Measurements from ENCODE around the gene FER. TPM values are rescaled to one million over a fixed set of nuclear protein-coding genes. Genes with fewer than 3 reads are reported as not detected.

FER gene
- total RNA-seq, 1 experiment from 2014 or later = 22.1 TPM

DNA sequence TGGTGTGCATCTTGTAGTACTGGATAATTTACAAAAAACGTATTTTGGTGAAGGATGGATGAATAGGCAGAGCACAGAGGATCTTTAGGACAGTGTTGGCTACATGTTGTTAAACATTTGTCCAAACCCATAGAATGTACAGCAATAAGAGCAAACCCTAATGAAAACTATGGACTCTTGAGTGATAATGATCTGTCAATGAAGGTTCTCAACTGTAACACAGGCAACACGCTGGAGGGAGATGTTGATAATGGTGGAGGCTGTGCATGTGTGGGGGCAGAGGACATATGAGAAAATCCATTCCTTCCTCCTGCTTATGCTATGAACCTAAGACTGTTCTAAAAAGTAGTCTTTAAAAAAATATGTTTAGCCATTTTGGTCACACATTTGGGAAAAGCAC, 194.0 kb downstream of the FER start:
- DNase-seq (ENCODE audit: low read depth, low spot score) = no peak
- no peaks in the 10 kb centered on the region; the same call in 1 of the 2 replicates for H3K36me3 ChIP-seq (ENCODE audit: control insufficient read depth, insufficient read depth, low read length)
- in situ Hi-C loops (cut with HindIII; ENCODE audit: low pct_unique_long_range_greater_than_20kb, low sequenced_read_pairs) (no loop called here), intact Hi-C loops (cut with micrococcal nuclease; ENCODE audit: unreplicated experiment) (no loop called here)
- H3K27me3 ChIP-seq (ENCODE audit: control insufficient read depth, insufficient read depth, low read length) = no peaks in the 10 kb centered on the region
- ATAC-seq = no peak
- POLR2A ChIA-PET = no interaction called here
- no peak overlapping the region for H3K27ac ChIP-seq (ENCODE audit: low read length)
- no peaks in the 10 kb centered on the region for H3K9me3 ChIP-seq (ENCODE audit: control insufficient read depth, insufficient read depth, low read depth, low read length)
- no peaks in the 10 kb centered on the region for H3K4me1 ChIP-seq (ENCODE audit: control insufficient read depth, insufficient read depth, low read length)
- no TSS peak for BruUV-seq (replicated peaks)
- TF ChIP-seq TCF7L2 (IDR thresholded peaks at IDR 0.05; ENCODE audit: low read depth, low read length) (no peak), POLR2AphosphoS5 (IDR thresholded peaks at IDR 0.05; ENCODE audit: low read depth, low read length) (no peak)
- TF ChIP-seq, protein P1, sequence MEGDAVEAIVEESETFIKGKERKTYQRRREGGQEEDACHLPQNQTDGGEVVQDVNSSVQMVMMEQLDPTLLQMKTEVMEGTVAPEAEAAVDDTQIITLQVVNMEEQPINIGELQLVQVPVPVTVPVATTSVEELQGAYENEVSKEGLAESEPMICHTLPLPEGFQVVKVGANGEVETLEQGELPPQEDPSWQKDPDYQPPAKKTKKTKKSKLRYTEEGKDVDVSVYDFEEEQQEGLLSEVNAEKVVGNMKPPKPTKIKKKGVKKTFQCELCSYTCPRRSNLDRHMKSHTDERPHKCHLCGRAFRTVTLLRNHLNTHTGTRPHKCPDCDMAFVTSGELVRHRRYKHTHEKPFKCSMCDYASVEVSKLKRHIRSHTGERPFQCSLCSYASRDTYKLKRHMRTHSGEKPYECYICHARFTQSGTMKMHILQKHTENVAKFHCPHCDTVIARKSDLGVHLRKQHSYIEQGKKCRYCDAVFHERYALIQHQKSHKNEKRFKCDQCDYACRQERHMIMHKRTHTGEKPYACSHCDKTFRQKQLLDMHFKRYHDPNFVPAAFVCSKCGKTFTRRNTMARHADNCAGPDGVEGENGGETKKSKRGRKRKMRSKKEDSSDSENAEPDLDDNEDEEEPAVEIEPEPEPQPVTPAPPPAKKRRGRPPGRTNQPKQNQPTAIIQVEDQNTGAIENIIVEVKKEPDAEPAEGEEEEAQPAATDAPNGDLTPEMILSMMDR (IDR thresholded peaks at IDR 0.05) = no peak
- CTCF ChIA-PET = no interaction called here
- no peak overlapping the region for H3K4me3 ChIP-seq (ENCODE audit: low read depth in 2 of 2, low read length in 2 of 2)

DNA sequence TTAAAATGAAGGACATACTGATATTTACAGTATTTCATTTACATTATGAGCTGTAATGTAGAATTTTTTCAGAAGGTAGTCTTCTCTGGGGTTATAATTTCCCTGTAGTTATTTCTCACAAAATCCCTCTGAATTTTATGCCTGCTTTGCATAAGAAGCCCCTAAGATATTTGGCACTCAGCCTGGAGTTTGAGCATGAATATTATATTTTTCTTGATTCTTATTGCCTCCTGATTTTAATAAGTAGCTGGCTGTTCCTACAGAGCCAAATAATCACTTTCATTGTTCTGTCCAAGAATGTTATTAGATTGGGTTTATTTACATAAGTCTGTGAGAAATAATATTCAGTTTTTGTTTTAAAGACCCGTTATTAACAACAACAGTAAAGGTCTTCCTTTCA, 195.0 kb downstream of the FER start:
- BruUV-seq (replicated peaks) = no TSS peak
- DNase-seq (ENCODE audit: low read depth, low spot score) (no peak), ATAC-seq (no peak)
- in situ Hi-C loops (cut with HindIII; ENCODE audit: low pct_unique_long_range_greater_than_20kb, low sequenced_read_pairs) (no loop called here), intact Hi-C loops (cut with micrococcal nuclease; ENCODE audit: unreplicated experiment) (no loop called here)
- TF ChIP-seq, protein P1 (IDR thresholded peaks at IDR 0.05) = no peak
- TF ChIP-seq, protein P2, sequence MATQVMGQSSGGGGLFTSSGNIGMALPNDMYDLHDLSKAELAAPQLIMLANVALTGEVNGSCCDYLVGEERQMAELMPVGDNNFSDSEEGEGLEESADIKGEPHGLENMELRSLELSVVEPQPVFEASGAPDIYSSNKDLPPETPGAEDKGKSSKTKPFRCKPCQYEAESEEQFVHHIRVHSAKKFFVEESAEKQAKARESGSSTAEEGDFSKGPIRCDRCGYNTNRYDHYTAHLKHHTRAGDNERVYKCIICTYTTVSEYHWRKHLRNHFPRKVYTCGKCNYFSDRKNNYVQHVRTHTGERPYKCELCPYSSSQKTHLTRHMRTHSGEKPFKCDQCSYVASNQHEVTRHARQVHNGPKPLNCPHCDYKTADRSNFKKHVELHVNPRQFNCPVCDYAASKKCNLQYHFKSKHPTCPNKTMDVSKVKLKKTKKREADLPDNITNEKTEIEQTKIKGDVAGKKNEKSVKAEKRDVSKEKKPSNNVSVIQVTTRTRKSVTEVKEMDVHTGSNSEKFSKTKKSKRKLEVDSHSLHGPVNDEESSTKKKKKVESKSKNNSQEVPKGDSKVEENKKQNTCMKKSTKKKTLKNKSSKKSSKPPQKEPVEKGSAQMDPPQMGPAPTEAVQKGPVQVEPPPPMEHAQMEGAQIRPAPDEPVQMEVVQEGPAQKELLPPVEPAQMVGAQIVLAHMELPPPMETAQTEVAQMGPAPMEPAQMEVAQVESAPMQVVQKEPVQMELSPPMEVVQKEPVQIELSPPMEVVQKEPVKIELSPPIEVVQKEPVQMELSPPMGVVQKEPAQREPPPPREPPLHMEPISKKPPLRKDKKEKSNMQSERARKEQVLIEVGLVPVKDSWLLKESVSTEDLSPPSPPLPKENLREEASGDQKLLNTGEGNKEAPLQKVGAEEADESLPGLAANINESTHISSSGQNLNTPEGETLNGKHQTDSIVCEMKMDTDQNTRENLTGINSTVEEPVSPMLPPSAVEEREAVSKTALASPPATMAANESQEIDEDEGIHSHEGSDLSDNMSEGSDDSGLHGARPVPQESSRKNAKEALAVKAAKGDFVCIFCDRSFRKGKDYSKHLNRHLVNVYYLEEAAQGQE (IDR thresholded peaks at IDR 0.05; ENCODE audit: insufficient read depth in 1 of 2, low read depth in 2 of 2, low read length in 1 of 2) = no peak
- TF ChIP-seq POLR2AphosphoS5 (IDR thresholded peaks at IDR 0.05; ENCODE audit: low read depth, low read length) (no peak), TCF7L2 (IDR thresholded peaks at IDR 0.05; ENCODE audit: low read depth, low read length) (no peak), SIN3A (IDR thresholded peaks at IDR 0.05; ENCODE audit: borderline replicate concordance, insufficient read depth, low read depth, low read length) (no peak)
- ChIA-PET POLR2A (no interaction called here), CTCF (no interaction called here)
- Histone ChIP-seq H3K4me1 (ENCODE audit: control insufficient read depth, insufficient read depth, low read length) (no peaks in the 10 kb centered on the region), H3K27me3 (ENCODE audit: control insufficient read depth, insufficient read depth, low read length) (no peaks in the 10 kb centered on the region), H3K9me3 (ENCODE audit: control insufficient read depth, insufficient read depth, low read depth, low read length) (no peaks in the 10 kb centered on the region), H3K27ac (ENCODE audit: low read length) (no peak overlapping the region), H3K4me3 (ENCODE audit: low read depth in 2 of 2, low read length in 2 of 2) (no peak overlapping the region), H3K36me3 (ENCODE audit: control insufficient read depth, insufficient read depth, low read length) (no peaks in the 10 kb centered on the region)

Data from Panc1 (cell line).